Measurements from ENCODE around the gene ZPLD1.

Gene ZPLD1

DNA sequence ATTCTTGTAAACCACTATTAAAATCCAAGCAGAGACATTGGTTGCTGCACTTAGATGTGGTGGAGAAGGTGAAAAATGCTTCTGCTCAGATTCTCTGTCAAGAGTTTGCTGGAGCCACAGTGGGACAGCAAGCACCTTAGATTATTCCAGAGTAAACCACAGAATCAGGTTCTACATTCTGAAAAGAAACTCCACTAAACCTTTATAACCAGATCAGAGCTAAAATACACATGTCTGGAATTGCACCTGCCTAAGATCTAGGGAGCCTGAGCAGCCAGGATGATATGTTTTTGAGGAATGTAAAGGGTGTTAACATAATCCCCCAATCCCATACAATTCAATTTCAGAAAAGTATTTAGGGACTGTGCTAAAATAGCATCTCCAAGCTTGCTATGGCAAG is at the start of gene ZPLD1:
Gene ZPLD1, plus strand, starts transcription at position 301 of the 400 bp plus-strand sequence. CDS start 3,473 bp downstream, outside the sequence.
- no peak for DNase-seq

DNA sequence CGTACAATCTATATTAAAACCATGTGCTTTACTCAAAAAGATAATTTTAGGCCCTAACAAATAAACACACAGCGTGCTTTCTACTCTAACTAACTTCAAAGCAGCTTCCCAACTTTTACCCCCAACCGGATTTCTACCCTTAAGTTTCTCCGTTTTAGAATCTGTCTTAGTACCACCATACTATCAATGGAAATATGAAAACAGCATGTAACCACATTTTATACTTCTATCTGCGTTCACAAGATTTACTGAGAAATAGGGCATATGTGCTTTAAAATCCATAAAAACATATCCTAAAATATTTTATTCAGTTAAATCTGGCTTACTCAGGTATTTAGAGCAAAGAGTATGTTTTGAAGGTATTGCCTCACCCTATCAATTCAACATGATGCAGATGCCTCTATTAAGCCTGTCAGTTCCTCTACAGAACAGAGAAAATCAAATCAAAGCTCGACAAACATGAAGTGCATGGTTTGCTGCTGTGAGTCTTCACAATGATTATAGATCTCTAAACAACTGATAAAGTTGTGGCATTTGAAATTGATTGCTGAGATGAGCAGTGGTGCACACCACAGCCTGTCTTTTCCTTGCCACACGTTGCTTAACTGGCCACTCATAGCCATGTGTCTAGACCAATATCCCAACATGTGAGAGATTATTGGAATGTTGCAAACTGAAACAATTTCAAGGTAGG is 44.5 kb upstream of the ZPLD1 start:
- DNase-seq: no peak

DNA sequence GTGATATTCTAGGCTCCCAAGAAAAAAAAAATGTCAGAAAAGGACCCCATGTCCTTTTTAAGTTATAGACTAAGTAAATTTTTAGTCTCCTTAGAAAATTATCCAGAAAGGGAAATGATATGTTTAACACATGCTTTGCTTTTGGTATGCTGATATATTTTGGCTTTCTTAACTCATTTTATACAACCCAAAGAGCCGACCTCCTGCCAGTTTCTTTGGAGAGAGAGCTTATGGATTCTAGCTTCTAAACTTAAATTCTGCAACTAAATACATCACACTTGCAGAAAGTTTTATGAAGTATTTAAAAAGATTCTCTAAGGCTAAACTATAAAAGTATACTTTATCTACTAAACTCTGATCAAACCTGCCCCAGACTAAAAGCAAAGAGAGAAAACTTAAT is 43.9 kb upstream of the ZPLD1 start:
- no peak for DNase-seq

DNA sequence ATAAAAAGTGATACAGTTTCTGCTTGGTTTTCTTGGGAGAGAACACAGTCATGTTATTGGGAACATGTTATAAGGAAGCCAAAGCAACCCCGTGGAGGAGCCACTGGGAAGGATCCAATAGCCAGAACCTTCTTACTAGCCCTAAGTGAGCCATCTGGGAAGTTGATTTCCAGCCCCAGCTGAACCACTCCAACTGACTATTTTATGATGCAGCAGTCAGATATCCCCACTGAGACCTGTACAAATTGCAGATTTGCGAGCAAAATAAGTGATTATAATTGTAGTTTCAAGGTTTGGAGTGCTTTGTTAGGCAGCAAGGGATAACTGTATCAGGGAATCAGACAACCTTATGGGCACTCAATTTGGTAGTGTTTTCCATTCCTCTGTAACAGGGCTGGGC is 43.3 kb upstream of the ZPLD1 start:
- DNase-seq: no peak

DNA sequence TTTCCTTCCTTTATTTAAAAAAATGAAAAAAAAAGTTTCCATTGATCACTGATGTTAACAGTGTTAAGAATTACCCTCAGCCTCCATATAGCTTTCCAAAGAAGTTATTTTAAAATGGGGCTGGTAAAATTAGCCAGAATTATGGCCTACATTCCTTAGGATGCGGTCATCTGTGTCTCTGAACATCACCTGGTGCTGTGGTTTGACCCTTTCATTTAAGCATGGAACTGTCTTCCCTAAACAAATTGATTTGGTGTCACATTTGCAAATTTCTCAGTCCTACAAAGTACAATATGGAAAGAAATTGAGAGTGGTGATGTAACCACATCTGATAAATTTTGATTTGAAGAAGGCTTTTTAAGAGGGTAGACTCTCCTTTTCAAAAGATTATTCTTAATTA is 40.3 kb upstream of the ZPLD1 start:
- no peak for DNase-seq

DNA sequence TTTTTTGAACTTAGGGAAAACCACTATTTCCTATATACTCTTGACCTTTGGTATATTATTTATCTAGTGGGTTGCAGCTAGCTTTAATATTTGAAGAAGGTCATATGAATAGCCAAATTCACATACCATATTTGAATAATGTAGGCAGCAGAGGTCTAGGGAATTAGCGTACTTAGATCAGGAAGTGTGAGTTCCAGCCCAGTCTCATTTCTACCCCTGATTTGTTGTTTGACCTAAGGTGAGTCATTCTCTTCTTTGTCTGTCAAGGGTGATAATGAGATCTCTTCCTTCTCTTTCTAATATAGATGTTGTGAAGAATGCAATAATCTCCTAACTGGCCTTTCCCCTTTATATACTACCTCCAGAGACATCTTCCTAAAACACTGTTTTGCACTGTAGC is 36.6 kb upstream of the ZPLD1 start:
- no peak for DNase-seq

DNA sequence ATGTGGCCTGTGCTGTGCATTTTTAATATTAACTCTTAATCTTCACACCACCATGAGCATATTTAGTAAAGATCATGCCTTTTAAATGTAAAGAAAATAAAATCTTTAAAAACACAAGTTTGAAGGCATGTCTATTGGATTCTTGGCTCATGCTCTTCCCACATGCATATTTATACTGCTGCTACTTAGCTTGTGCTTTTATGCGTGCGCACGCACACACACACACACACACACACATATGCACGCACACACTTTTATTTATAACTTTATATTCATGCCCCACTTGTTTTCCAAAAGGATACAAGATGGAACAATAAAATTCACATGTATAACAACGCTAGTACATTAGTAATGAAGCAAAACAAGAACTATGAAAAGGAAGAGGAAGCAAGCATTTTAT is 36.1 kb upstream of the ZPLD1 start:
- DNase-seq: no peak

DNA sequence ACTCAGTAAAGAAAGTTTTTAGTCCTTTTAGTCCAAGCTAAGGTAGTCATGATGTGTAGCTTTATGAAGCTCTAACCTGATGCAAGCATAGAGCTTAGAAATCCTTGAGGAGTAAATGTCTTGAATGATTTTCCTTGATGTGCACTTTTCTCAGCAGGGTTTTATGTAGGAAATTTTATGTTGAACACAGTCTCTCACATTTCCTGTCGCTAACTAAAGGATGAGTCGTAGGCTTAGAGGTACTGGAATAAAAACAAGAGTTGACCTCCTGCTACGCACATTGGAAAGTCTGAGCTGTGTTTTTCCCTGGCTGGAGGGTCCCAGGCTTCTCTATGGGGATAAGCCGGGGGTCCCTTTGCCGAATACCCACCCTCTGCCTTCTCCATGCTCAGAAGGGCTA is 34.7 kb upstream of the ZPLD1 start:
- no peak for DNase-seq

DNA sequence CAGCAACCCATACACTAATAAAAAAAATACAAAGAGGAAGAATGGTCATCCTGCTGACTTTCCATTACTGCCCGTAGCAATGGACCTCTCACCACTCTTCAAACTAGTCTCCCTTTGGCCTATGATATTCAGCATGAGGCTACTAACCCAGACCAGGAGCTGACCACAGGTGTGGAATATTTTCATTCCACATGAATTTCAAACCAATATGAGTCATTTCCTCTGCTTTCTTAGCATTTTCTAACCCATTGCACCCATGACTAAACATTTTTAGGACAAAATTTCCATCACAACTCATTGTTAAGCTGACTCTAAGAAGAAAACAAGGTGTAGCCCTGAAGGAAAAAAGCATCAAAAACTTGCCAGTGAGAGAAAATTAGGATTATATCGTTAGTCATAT is 34.0 kb upstream of the ZPLD1 start:
- no peak for DNase-seq

DNA sequence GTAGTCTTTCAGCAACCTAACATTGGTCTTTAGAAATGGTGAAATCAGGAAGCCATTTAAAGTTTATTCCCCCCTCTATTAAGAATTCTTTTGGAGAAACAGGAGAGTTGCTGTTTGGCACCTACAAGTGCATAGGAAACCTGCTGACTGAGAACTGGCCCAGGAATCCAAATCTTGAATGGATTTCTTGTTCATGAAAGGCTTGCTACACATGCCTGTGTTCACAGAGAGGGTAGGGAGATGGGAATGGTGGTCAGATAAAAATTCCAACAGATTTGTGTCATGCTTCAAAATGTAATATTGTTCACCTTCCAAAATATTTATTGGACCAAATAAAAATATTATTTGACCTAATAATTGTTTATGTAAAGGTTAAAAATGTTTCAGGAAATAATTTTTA is 24.2 kb upstream of the ZPLD1 start:
- DNase-seq: no peak

DNA sequence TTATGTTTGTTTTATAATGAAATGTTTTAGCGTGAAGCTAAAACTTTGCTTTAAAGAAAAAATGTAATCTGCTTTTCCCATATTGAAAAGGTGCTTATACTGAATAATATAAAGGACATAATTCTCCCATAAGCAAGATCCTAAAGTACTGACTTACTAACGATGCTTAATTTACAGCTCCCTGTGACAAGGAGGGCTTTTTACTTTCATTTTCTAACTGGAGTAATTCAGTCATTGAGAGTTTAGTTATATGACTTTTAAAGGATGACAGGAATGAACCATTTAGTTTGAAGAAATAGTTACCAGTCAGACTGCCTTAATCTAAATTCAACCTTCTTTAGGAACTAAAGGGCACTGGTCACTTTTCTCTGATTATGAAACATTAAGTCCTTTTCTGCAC is 19.3 kb upstream of the ZPLD1 start:
- DNase-seq: no peak

DNA sequence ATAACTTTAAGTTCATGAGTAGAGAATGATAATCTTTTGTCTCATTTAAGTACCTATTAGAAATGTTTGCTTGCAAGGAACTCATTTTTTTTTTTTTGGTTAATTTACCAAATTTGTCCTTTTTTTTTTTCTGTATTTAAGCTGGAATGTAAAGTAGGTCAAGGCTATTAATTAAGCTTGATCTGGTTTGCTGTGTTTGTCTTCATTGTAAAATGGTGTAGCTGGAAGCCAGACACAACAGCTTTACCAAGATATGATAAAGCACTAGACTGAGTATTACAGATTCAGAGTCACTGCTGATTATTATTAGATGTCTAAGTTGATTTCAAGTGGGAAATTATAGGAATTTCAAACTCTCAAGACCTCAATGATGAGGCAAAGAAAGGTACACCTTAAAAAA is 15.0 kb upstream of the ZPLD1 start:
- no peak for DNase-seq

DNA sequence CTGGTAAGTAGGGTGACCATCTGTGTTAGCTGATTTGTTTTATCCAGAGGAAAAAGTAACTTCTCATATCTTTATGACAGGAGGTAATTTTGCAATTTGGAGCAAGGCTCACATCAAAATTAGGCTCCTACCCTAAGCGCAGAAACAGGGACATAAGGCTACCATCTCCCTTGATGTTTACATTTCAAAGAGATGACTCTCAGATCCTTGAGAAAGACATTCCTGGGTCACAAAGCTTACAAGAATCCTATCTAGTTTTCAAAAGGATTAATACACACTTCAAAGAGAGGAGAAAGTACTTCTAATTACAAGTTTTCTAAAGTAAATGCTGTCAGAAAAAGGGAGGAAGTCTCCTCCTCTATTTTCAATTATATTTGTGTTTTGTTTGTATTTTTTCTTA is 7.0 kb downstream of the ZPLD1 start:
- DNase-seq: no peak

DNA sequence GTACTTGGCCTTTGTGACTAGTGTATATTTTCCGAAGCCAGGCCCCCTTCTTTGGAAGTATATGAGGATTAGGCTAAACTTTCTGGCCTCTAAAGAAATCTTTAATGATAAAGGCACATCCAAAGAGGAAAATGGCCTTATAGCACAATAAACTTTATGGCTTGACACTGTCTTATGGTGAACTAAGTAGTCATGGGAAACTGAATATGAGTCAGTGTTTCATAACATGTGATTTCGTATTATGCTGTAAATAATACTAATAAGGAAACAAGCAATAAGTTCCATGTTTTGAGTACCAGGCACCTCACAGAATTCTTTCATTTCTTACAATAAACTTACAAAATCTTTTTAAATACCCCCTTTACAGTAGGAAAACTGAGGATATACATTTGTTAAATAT is 8.2 kb downstream of the ZPLD1 start:
- no peak for DNase-seq

DNA sequence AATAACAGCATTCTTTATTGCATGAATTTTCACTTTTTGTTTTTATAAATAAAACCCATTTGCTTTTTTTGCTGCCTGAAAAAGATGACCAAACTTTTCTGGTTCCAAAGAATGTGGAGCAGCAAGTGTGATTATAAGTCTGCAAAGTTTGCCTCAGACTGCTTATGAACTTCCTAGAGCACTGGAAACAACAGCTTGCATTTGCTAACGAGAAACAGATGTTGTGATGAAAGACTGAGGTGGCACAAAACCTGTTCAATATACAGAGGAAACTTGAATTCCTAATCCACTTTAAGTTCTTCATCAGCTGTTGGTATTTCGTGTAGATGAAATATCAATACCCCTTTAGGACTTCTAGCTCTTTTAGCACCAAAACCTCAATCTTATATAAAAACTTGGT is 9.3 kb downstream of the ZPLD1 start:
- no peak for DNase-seq

DNA sequence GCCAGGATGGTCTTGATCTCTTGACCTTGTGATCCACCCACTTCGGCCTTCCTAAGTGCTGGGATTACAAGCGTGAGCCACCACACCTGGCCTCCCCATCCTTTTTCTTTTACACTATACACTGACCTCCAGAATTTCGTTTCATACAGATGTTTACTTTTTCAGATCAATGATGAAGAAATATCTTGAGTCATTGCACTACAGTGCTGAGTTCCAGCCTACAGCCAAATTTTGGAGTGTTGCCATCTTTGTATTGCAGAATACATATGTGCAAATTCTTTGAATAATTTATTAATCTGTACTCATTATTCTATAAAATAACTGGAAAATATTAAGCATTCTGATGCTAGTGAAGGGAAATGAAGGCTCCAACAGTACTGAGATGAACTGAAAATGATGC is 12.5 kb downstream of the ZPLD1 start:
- DNase-seq: no peak

DNA sequence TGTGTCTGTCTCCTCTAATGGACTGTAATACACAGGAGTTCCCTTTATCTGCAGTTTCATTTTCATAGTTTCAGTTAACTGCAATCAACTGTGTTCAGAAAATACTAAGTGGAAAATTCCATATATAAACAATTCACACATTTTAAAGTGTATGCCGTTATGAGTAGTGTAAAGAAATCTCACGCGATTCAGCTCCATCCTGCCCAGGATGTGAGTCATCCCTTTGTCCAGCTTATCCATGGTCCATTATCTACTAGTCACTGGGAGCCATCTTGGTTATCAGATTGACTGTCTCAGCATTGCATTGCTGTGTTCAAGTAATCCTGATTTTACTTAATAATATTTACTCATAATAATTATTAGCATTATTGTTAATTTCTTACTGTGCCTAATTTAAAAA is 14.5 kb downstream of the ZPLD1 start:
- DNase-seq: no peak

DNA sequence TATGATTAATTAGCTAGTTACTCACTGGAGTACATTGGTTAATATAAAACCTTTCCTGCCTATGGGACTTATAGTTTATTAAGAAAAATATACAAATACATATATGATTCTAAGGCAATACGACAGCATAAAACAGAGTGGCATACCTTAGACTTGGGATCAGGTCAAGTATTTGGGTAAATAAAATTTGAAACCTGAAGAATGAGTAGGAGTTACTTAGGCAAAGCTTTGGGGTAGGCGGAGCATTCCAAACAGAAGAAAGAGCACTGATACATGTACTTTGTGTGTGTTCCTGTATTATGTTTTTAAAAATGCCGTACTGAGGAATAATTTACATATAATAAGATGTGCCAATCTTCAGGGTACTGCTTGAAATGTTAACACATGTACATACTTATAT is 15.1 kb downstream of the ZPLD1 start:
- no peak for DNase-seq

DNA sequence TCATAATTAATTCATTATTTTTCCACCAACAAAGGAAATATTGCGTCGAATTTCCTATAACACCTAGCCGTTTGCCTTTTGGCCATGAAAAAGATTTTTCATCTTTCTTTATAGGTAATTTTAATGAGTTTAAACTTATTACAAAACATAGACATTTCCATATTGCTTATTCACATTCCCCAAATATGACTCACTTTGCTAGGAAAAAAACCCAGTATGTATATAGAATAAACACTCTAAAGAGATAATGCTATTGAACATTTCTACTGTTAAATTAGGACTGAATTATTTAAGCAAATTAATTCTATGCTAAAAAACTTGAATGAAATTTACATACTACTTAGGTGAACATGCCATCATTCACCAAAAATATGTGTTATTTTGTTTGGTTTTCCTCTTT is 16.2 kb downstream of the ZPLD1 start:
- no peak for DNase-seq

DNA sequence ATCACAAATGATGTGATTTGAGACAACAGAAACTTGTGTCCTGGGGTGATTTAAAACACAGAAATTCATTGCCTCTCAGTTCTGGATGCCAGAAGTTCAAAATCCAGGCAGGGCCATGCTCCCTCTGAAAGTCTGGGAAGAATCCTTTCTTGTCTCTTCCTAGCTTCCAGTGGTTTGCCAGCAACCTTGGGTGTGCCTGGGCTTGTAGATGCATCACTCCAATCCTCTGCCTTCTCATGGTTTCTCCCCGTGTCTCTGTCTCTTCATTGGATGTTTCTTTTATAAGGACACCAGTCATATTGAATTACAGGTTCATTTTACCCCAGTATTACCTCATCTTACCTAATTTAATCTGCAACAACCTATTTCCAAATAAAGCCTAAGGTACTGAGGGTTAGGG is 16.7 kb downstream of the ZPLD1 start:
- no peak for DNase-seq

DNA sequence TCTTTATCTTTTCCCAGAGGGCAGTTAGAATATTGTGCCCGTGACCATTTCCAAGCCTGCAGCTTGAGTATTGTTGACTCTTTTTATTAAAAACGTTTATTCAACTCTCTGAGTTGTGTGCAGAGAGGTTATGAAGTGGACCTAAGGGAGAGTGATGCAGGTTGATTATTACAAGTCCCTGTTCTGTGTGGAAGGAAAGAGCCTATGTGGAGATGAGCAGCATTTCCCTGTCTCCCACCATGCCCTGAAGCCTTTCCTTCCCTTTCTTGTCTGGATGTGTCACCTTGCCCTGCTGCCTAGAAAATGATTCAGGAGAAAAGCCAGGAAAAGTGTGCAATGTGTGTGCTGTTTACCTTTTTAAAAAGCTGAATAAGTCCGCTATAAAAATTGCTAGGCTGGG is 19.4 kb downstream of the ZPLD1 start:
- DNase-seq: no peak

DNA sequence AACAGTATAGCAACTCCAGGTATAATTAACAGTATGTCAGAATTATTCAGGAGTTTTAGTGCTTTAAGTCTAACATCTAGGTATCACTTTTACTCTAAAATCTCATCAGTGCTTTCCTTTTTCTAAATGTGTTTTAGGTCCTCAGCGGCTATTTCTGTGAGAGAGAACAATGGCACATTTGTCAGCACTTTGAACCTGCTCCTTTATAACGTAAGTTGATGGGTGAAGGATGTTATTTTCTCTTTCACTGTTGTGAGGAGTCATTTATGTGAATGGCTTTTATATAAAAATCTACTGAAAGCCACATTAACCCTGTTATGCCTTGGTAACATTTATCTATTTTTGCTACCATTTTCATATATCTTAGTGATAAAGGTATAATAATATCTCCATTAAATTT is 22.8 kb downstream of the ZPLD1 start:
- DNase-seq: no peak

DNA sequence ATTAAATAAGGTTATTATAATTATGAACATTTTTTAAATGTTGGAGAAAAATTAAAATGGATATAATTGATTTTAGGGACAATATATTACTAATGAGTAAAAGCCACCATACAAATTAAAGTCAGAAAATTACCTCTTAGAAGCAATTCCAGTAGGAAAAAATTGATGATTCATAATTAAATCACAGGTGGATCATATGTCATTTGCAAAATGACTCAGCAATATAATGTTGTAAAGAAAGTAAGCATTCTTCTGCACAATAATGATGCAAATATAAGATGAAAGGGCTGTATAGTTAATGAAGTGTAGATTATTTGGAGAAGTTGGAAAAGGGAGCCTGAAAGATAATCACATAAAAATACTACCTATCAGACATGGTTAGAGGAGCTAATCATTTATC is 25.8 kb downstream of the ZPLD1 start:
- DNase-seq: no peak

DNA sequence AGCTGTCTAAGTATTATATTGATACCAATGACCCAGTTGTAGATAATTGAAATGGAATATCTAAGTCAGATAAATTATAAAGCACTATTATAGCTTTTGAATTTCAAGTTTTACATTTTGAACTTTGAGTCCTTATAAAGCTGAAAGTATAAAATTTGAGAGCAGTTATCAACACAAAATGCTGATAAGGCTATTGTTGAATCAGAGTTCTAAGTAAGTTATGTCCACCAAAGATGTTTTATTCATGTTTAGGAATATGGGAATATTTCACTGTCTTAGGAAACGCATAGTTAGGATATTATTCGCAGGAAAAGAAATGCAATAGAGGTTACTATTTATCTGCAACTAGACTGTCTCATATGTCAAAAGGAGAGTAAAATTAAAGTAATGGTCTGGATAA is 29.4 kb downstream of the ZPLD1 start:
- DNase-seq: no peak

DNA sequence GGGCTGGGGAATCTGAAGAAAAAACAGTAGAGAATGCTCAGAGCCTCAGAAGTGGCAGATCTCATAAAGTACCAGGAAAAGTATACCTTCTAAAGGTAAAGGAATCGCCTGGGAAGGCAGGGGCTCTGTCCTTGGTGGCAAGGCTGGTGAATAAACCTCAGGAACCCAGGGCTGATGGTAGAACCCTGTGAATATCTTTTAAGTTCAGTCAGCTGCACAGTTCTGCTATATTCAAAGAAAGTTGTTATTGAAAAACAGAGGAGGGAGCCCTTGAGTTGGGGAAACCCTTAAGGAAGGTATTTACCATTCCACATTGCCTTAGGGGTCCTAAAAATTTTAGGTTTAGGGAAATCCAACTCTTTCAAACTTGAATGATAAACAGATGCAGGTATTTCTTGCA is 31.2 kb downstream of the ZPLD1 start:
- no peak for DNase-seq

DNA sequence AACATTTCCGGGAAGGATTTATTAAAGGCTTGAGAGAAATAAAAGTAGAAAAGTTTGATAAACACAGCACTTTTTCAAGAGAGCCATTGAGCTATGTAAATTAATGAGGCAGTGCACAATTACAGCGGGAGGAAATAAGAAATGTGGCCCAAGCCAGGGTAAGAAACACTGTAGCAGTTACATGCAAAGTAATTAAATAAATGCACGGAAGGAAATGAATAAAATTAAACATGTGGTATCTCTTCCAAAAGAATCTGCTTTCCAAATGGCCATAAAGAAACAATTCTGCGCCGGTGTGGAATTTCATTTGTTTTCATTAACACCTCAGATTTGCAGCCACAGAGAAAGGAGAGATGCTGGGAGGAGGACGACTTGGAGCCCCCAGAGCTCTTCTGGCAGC is 35.3 kb downstream of the ZPLD1 start:
- no peak for DNase-seq
